H1 (cell line): ENCODE results near the gene ZDHHC1. TPM values are rescaled to one million over a fixed set of nuclear protein-coding genes. Genes with fewer than 3 reads are reported as not detected.

Experiments used
- BCL11A ChIP-seq, 2 experiments: IDR thresholded peaks; one replicate each; pipeline ENCODE4 v1.6.1; 2011; ENCODE audit warnings: low read depth in 2 of 2, low read length in 2 of 2, mild to moderate bottlenecking in 2 of 2
- BRCA1 ChIP-seq: IDR thresholded peaks from 2 replicates; pipeline ENCODE4 v1.6.1; 2012; ENCODE audit warnings: low read depth, low read length, improper control_type of control experiment
- CEBPB ChIP-seq: IDR thresholded peaks from 2 replicates; pipeline ENCODE4 v1.6.1; 2012; ENCODE audit warnings: low read depth, low read length
- EGR1 ChIP-seq: IDR thresholded peaks from 2 replicates; pipeline ENCODE4 v1.6.1; 2011; ENCODE audit warnings: low read depth, low read length, borderline replicate concordance
- JUN ChIP-seq: IDR thresholded peaks from 2 replicates; pipeline ENCODE4 v1.6.1; 2011; ENCODE audit warnings: low read depth, mild to moderate bottlenecking, improper control_type of control experiment, low read length
- KDM5A ChIP-seq: fragments of 200-600 bp; IDR thresholded peaks from 2 replicates; pipeline ENCODE4 v1.7.1; 2012; ENCODE audit warnings: mild to moderate bottlenecking, low read length, inconsistent platforms, mixed read lengths
- RXRA ChIP-seq: IDR thresholded peaks from 2 replicates; pipeline ENCODE4 v1.6.1; 2011; ENCODE audit warnings: low read depth, mild to moderate bottlenecking, low read length, moderate library complexity; ENCODE audit not compliant: insufficient read depth
- SIRT6 ChIP-seq: IDR thresholded peaks from one replicate; pipeline ENCODE4 v1.7.1; 2012; ENCODE audit warnings: low read length, inconsistent platforms
- SUZ12 ChIP-seq: fragments of 200-600 bp; sonication (generic); IDR thresholded peaks from 2 replicates; pipeline ENCODE4 v1.6.1; 2012; ENCODE audit warnings: mild to moderate bottlenecking, inconsistent platforms, low read length, moderate library complexity, mixed read lengths
- TAF7 ChIP-seq: optimal IDR thresholded peaks from 2 replicates; pipeline ENCODE3; 2011; ENCODE audit warnings: low read depth, mild to moderate bottlenecking, inconsistent platforms, low read length, moderate library complexity, borderline replicate concordance
- polyA plus RNA-seq, 7 experiments: library from polyadenylated mRNA; depleted of rRNA in 3 of 7; stranded (reverse) in 5 of 7; unstranded in 2 of 7; fragments of >200 nt in 5 of 7; fragments of 200-250 nt in 2 of 7; gene quantifications; 1 replicate in 5 of 7; 2 replicates in 1 of 7; 4 replicates in 1 of 7; pipeline versions ENCODE4 v1.2.1 to v1.2.3, GENCODE V29; 2011 to 2013; ENCODE audit warnings: missing spikeins in 2 of 7, mixed read lengths in 2 of 7
- total RNA-seq: library from RNA; stranded (reverse); fragmentation: NEBNext Ultra II Directional; extraction: Animal tissue kit (Norgen Biotek cat#: 25700); gene quantifications from 2 replicates; pipeline ENCODE4 v1.2.1, GENCODE V29; 2021

Gene ZDHHC1
- total and polyA plus RNA-seq, 2 of the 8 experiments (the other 6 are each of a cell fraction or from before 2014, with no cell fraction given): 3.1 to 4.9 TPM

- no peak for TF ChIP-seq SUZ12
- TF ChIP-seq BCL11A (IDR thresholded peaks at IDR 0.05; ENCODE audit: low read depth in 2 of 2, low read length in 2 of 2): no peak
- TF ChIP-seq CEBPB: no peak
- no peak for TF ChIP-seq KDM5A
- no peak for TF ChIP-seq TAF7
- TF ChIP-seq EGR1: no peak
- TF ChIP-seq BRCA1: no peak
- no peak for TF ChIP-seq SIRT6
- no peak for TF ChIP-seq JUN
- no peak for TF ChIP-seq RXRA
These were observed 45.5 kb upstream of the ZDHHC1 start (continued) for GRCh38 chr16:67461600-67462278.
